GM19467 (cell line): ENCODE measurements around the gene NLGN1.

Source experiments
- ATAC-seq: cut with Tn5 transposase; IDR thresholded peaks from one replicate; pipeline ENCODE4 v1.9.1; 2021; ENCODE audit warnings: mild to moderate bottlenecking, moderate library complexity; ENCODE audit not compliant: unreplicated experiment

NLGN1 gene

GRCh38 chr3:173706630-173707029 lies 309.1 kb downstream of the NLGN1 start:
- no peak for ATAC-seq

- no peak for ATAC-seq
Measured at GRCh38 chr3:173708191-173708590, 310.6 kb downstream of the NLGN1 start.

- ATAC-seq = no peak
Measured at GRCh38 chr3:173709026-173709425, 311.5 kb downstream of the NLGN1 start.

- no peak for ATAC-seq
Measured at GRCh38 chr3:173711619-173712018, 314.1 kb downstream of the NLGN1 start.

GRCh38 chr3:173719585-173719984 lies 322.0 kb downstream of the NLGN1 start:
- no peak for ATAC-seq

GRCh38 chr3:173725507-173725906 lies 328.0 kb downstream of the NLGN1 start:
- ATAC-seq = no peak

GRCh38 chr3:173730391-173730790 lies 332.8 kb downstream of the NLGN1 start:
- no peak for ATAC-seq

- no peak for ATAC-seq
Measured at GRCh38 chr3:173732237-173732636, 334.7 kb downstream of the NLGN1 start.

GRCh38 chr3:173733029-173733652 lies 335.6 kb downstream of the NLGN1 start:
- no peak for ATAC-seq

- ATAC-seq = no peak
Measured at GRCh38 chr3:173734473-173734872, 336.9 kb downstream of the NLGN1 start.

GRCh38 chr3:173734895-173735294 lies 337.4 kb downstream of the NLGN1 start:
- ATAC-seq = no peak

GRCh38 chr3:173735841-173736240 lies 338.3 kb downstream of the NLGN1 start:
- no peak for ATAC-seq

GRCh38 chr3:173737167-173737808 lies 339.7 kb downstream of the NLGN1 start:
- ATAC-seq = no peak

GRCh38 chr3:173739726-173740125 lies 342.2 kb downstream of the NLGN1 start:
- ATAC-seq = no peak

- ATAC-seq = no peak
Measured at GRCh38 chr3:173742491-173742890, 344.9 kb downstream of the NLGN1 start.

GRCh38 chr3:173743111-173743510 lies 345.6 kb downstream of the NLGN1 start:
- no peak for ATAC-seq

GRCh38 chr3:173743516-173743915 lies 346.0 kb downstream of the NLGN1 start:
- ATAC-seq = no peak

GRCh38 chr3:173744479-173744878 lies 346.9 kb downstream of the NLGN1 start:
- ATAC-seq = no peak

- no peak for ATAC-seq
Measured at GRCh38 chr3:173744895-173745294, 347.4 kb downstream of the NLGN1 start.

GRCh38 chr3:173745952-173746682 lies 348.6 kb downstream of the NLGN1 start:
- ATAC-seq = no peak

GRCh38 chr3:173747427-173747826 lies 349.9 kb downstream of the NLGN1 start:
- ATAC-seq = no peak

- no peak for ATAC-seq
Measured at GRCh38 chr3:173748105-173748504, 350.6 kb downstream of the NLGN1 start.
